ENCODE measurements around the gene IMP3. TPM values are rescaled to one million over a fixed set of nuclear protein-coding genes. Genes with fewer than 3 reads are reported as not detected.

IMP3 gene
- polyA plus RNA-seq, 1 donor: 63.1 TPM

- DNase-seq: peak; percentile 59 to 67
- Histone ChIP-seq H3K27ac (ENCODE audit: low read length) (peak overlapping the region; percentile 44), H3K27me3 (ENCODE audit: control insufficient read depth, insufficient read depth, low read length) (no peaks in the 10 kb centered on the region), H3K9me3 (ENCODE audit: control insufficient read depth, low read depth, low read length) (no peaks in the 10 kb centered on the region), H3K4me1 (ENCODE audit: control insufficient read depth, insufficient read depth, low read length) (peaks cover 42% of the 10 kb centered on the region), H3K36me3 (ENCODE audit: control insufficient read depth, insufficient read depth, low read length) (peaks cover 40% of the 10 kb centered on the region), H3K4me3 (ENCODE audit: low read length) (no peak overlapping the region)
- WGBS (ENCODE audit: insufficient coverage, low lambda C conversion rate): no CpG with 5 or more reads among the region's 14 CpGs
Observed at GRCh38 chr15:75661100-75661755, 21.2 kb upstream of the IMP3 start.

- Histone ChIP-seq H3K4me1 (ENCODE audit: control insufficient read depth, insufficient read depth, low read length) (peaks cover 43% of the 10 kb centered on the region), H3K27ac (ENCODE audit: low read length) (no peak overlapping the region), H3K27me3 (ENCODE audit: control insufficient read depth, insufficient read depth, low read length) (no peaks in the 10 kb centered on the region), H3K36me3 (ENCODE audit: control insufficient read depth, insufficient read depth, low read length) (peaks cover 47% of the 10 kb centered on the region), H3K4me3 (ENCODE audit: low read length) (no peak overlapping the region), H3K9me3 (ENCODE audit: control insufficient read depth, low read depth, low read length) (no peaks in the 10 kb centered on the region)
- DNase-seq: no peak
- WGBS (ENCODE audit: insufficient coverage, low lambda C conversion rate): no CpG with 5 or more reads among the region's 17 CpGs
Observed at GRCh38 chr15:75659928-75660645, 20.1 kb upstream of the IMP3 start.

GRCh38 chr15:75659141-75659771 lies 19.2 kb upstream of the IMP3 start:
- Histone ChIP-seq H3K4me3 (ENCODE audit: low read length) (no peak overlapping the region), H3K9me3 (ENCODE audit: control insufficient read depth, low read depth, low read length) (no peaks in the 10 kb centered on the region), H3K27me3 (ENCODE audit: control insufficient read depth, insufficient read depth, low read length) (no peaks in the 10 kb centered on the region), H3K27ac (ENCODE audit: low read length) (no peak overlapping the region), H3K36me3 (ENCODE audit: control insufficient read depth, insufficient read depth, low read length) (peaks cover 55% of the 10 kb centered on the region), H3K4me1 (ENCODE audit: control insufficient read depth, insufficient read depth, low read length) (peaks cover 45% of the 10 kb centered on the region)
- DNase-seq: no peak
- no CpG with 5 or more reads among the region's 9 CpGs for WGBS (ENCODE audit: insufficient coverage, low lambda C conversion rate)

- no peaks in the 10 kb centered on the region for H3K27me3 ChIP-seq (ENCODE audit: control insufficient read depth, insufficient read depth, low read length)
- DNase-seq: no peak
- H3K36me3 ChIP-seq (ENCODE audit: control insufficient read depth, insufficient read depth, low read length): peaks cover 62% of the 10 kb centered on the region
- H3K4me1 ChIP-seq (ENCODE audit: control insufficient read depth, insufficient read depth, low read length): peaks cover 47% of the 10 kb centered on the region
- no CpG with 5 or more reads among the region's 22 CpGs for WGBS (ENCODE audit: insufficient coverage, low lambda C conversion rate)
- H3K27ac ChIP-seq (ENCODE audit: low read length): no peak overlapping the region
- no peak overlapping the region for H3K4me3 ChIP-seq (ENCODE audit: low read length)
- H3K9me3 ChIP-seq (ENCODE audit: control insufficient read depth, low read depth, low read length): no peaks in the 10 kb centered on the region
Observed at GRCh38 chr15:75656813-75657212, 16.8 kb upstream of the IMP3 start.

- no peak for DNase-seq
- no CpG with 5 or more reads among the region's 5 CpGs for WGBS (ENCODE audit: insufficient coverage, low lambda C conversion rate)
- H3K27ac ChIP-seq (ENCODE audit: low read length): no peak overlapping the region
Observed at GRCh38 chr15:75656331-75656730, 16.3 kb upstream of the IMP3 start.

GRCh38 chr15:75655931-75656330 lies 15.9 kb upstream of the IMP3 start:
- Histone ChIP-seq H3K9me3 (ENCODE audit: control insufficient read depth, low read depth, low read length) (no peaks in the 10 kb centered on the region), H3K27ac (ENCODE audit: low read length) (no peak overlapping the region), H3K36me3 (ENCODE audit: control insufficient read depth, insufficient read depth, low read length) (peaks cover 69% of the 10 kb centered on the region), H3K27me3 (ENCODE audit: control insufficient read depth, insufficient read depth, low read length) (no peaks in the 10 kb centered on the region), H3K4me3 (ENCODE audit: low read length) (no peak overlapping the region), H3K4me1 (ENCODE audit: control insufficient read depth, insufficient read depth, low read length) (peaks cover 50% of the 10 kb centered on the region)
- WGBS (ENCODE audit: insufficient coverage, low lambda C conversion rate): 80% methylated on average over 1 of the region's 4 CpGs
- peak; percentile 43 to 53 for DNase-seq

More at GRCh38 chr15:75656331-75656730, 16.3 kb upstream of the IMP3 start:
- peaks cover 65% of the 10 kb centered on the region for H3K36me3 ChIP-seq (ENCODE audit: control insufficient read depth, insufficient read depth, low read length)
- no peaks in the 10 kb centered on the region for H3K27me3 ChIP-seq (ENCODE audit: control insufficient read depth, insufficient read depth, low read length)
- H3K4me1 ChIP-seq (ENCODE audit: control insufficient read depth, insufficient read depth, low read length): peaks cover 48% of the 10 kb centered on the region
- no peak overlapping the region for H3K4me3 ChIP-seq (ENCODE audit: low read length)
- H3K9me3 ChIP-seq (ENCODE audit: control insufficient read depth, low read depth, low read length): no peaks in the 10 kb centered on the region

- Histone ChIP-seq H3K4me1 (ENCODE audit: control insufficient read depth, insufficient read depth, low read length) (peaks cover 55% of the 10 kb centered on the region), H3K4me3 (ENCODE audit: low read length) (no peak overlapping the region), H3K9me3 (ENCODE audit: control insufficient read depth, low read depth, low read length) (no peaks in the 10 kb centered on the region), H3K27ac (ENCODE audit: low read length) (no peak overlapping the region), H3K36me3 (ENCODE audit: control insufficient read depth, insufficient read depth, low read length) (peaks cover 72% of the 10 kb centered on the region), H3K27me3 (ENCODE audit: control insufficient read depth, insufficient read depth, low read length) (no peaks in the 10 kb centered on the region)
- no CpG with 5 or more reads among the region's 4 CpGs for WGBS (ENCODE audit: insufficient coverage, low lambda C conversion rate)
- DNase-seq: no peak
Observed at GRCh38 chr15:75654201-75654907, 14.3 kb upstream of the IMP3 start.

GRCh38 chr15:75653347-75653913 lies 13.4 kb upstream of the IMP3 start:
- WGBS (ENCODE audit: insufficient coverage, low lambda C conversion rate): no CpG with 5 or more reads among the region's 16 CpGs
- Histone ChIP-seq H3K27me3 (ENCODE audit: control insufficient read depth, insufficient read depth, low read length) (no peaks in the 10 kb centered on the region), H3K4me3 (ENCODE audit: low read length) (no peak overlapping the region), H3K36me3 (ENCODE audit: control insufficient read depth, insufficient read depth, low read length) (peaks cover 66% of the 10 kb centered on the region), H3K4me1 (ENCODE audit: control insufficient read depth, insufficient read depth, low read length) (peaks cover 62% of the 10 kb centered on the region), H3K27ac (ENCODE audit: low read length) (no peak overlapping the region), H3K9me3 (ENCODE audit: control insufficient read depth, low read depth, low read length) (no peaks in the 10 kb centered on the region)
- DNase-seq: no peak

GRCh38 chr15:75651810-75652543 lies 12.0 kb upstream of the IMP3 start:
- Histone ChIP-seq H3K27ac (ENCODE audit: low read length) (no peak overlapping the region), H3K27me3 (ENCODE audit: control insufficient read depth, insufficient read depth, low read length) (no peaks in the 10 kb centered on the region), H3K36me3 (ENCODE audit: control insufficient read depth, insufficient read depth, low read length) (peaks cover 52% of the 10 kb centered on the region), H3K4me3 (ENCODE audit: low read length) (no peak overlapping the region), H3K4me1 (ENCODE audit: control insufficient read depth, insufficient read depth, low read length) (peaks cover 62% of the 10 kb centered on the region), H3K9me3 (ENCODE audit: control insufficient read depth, low read depth, low read length) (no peaks in the 10 kb centered on the region)
- no CpG with 5 or more reads among the region's 2 CpGs for WGBS (ENCODE audit: insufficient coverage, low lambda C conversion rate)
- DNase-seq: no peak
